ENCODE measurements around the gene ABI3BP.

ABI3BP gene

DNA sequence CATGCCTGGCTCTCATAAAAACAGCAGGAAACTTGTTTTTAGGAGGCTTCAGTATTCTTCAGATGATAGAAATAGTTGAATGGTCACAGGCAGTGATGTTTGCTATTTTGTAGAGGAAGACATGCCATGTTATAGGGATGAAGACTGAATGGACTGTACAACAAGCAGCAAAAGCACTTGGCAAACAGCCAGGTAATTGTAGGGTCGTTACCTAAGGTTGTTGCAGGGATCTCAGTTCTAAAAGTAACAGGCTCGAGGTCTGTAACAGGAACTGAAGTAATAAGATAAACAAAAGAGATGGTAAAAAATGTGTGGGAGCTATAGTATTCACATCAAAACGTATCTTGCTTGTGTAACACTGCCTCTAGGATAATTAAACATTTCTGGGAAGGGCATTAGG is 167.6 kb downstream of the ABI3BP start:
- no peaks in the 10 kb centered on the region for H3K36me3 ChIP-seq (ENCODE audit: insufficient read depth, low read length)
- no peaks in the 10 kb centered on the region for H3K27me3 ChIP-seq (ENCODE audit: control insufficient read depth in 1 of 2, insufficient read depth in 2 of 2, low read length in 2 of 2)
- H3K9me3 ChIP-seq (ENCODE audit: low read length) = no peaks in the 10 kb centered on the region
- H3K27ac ChIP-seq (ENCODE audit: low read depth, low read length) = no peak overlapping the region
- no peaks in the 10 kb centered on the region for H3K4me1 ChIP-seq (ENCODE audit: insufficient read depth, low read length)
- H3K9ac ChIP-seq (ENCODE audit: low read length) = no peak overlapping the region
- no peak overlapping the region for H3K4me3 ChIP-seq (ENCODE audit: low read depth in 1 of 2, low read length in 2 of 2)

DNA sequence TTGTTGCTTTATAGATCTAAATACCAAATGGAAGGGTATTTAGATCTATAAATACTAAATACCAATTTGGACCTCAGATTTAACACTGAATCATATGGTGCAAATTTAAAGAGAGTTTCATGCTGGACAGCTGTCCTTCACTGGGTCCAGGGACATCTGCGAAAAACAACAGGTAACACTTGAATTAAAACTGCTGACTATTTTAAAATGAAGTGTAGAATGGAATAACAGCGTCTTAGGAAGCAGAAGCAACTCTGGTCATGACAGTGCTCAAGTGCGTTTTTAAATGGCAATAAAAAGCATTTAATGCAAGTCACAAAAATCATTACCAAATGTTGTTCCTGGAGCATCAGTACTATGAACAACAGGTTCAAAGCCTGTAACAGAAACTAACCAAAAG is 177.6 kb downstream of the ABI3BP start:
- no peaks in the 10 kb centered on the region for H3K27me3 ChIP-seq (ENCODE audit: control insufficient read depth in 1 of 2, insufficient read depth in 2 of 2, low read length in 2 of 2)
- no peaks in the 10 kb centered on the region for H3K36me3 ChIP-seq (ENCODE audit: insufficient read depth, low read length)
- no peak overlapping the region for H3K27ac ChIP-seq (ENCODE audit: low read depth, low read length)
- H3K9ac ChIP-seq (ENCODE audit: low read length) = no peak overlapping the region
- no peaks in the 10 kb centered on the region for H3K9me3 ChIP-seq (ENCODE audit: low read length)
- no peak overlapping the region for H3K4me3 ChIP-seq (ENCODE audit: low read depth in 1 of 2, low read length in 2 of 2)
- no peaks in the 10 kb centered on the region for H3K4me1 ChIP-seq (ENCODE audit: insufficient read depth, low read length)

DNA sequence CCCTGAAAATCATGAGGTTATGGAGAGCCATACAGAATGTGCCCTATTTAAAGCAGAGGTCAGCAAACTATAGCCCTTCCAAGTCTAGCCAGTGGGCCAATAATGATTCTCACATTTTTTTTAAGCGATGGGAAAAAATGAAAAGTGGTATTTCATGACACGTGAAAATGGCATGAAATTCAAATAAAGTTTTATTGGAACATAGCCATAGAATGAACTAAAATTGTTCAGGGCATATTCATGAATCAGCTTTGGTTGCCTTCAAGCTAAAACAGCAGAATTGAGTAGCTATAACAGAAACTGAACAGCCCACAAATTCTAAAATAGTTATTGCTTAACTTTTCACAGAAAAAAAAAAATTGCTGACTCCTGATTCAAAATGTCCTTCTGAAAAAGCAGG is 179.4 kb downstream of the ABI3BP start:
- Histone ChIP-seq H3K36me3 (ENCODE audit: insufficient read depth, low read length) (no peaks in the 10 kb centered on the region), H3K9me3 (ENCODE audit: low read length) (no peaks in the 10 kb centered on the region), H3K4me1 (ENCODE audit: insufficient read depth, low read length) (no peaks in the 10 kb centered on the region), H3K27ac (ENCODE audit: low read depth, low read length) (no peak overlapping the region), H3K27me3 (ENCODE audit: control insufficient read depth in 1 of 2, insufficient read depth in 2 of 2, low read length in 2 of 2) (no peaks in the 10 kb centered on the region), H3K4me3 (ENCODE audit: low read depth in 1 of 2, low read length in 2 of 2) (no peak overlapping the region), H3K9ac (ENCODE audit: low read length) (no peak overlapping the region)

DNA sequence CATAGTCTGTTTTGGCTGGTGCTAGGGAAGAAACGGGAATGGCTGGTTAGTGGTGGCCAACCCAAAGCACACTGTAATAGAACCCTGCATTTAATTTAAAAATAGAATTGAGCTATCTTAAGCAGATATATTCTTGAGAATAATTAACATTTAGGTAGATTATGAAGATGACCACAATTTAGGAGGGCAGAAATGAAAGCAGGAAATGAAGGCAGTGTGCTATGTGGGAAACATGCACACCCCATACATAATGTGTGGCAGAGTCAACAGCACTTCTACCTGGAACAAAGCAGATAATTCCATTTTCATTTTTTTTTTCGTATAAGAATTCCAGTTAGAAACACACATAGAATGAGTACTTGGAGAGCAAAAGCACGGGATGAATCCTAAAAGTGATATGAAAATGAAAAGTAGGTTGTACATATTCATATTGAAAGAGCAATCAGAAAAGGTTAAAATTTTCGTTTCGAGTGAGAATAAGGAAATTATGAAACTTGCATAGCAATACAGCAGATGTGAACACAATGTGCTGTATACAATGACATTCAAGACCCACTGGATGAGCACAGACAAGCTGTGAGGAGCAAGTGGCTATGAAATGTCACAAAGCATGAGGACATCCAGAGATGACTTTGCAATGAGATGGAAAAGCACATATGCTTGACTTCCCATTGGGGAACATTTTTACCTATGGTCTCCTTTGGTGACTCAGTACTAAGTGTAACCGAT is 181.3 kb downstream of the ABI3BP start:
- Histone ChIP-seq H3K27ac (ENCODE audit: low read depth, low read length) (no peak overlapping the region), H3K9ac (ENCODE audit: low read length) (no peak overlapping the region), H3K36me3 (ENCODE audit: insufficient read depth, low read length) (no peaks in the 10 kb centered on the region), H3K9me3 (ENCODE audit: low read length) (no peaks in the 10 kb centered on the region), H3K4me3 (ENCODE audit: low read depth in 1 of 2, low read length in 2 of 2) (no peak overlapping the region), H3K4me1 (ENCODE audit: insufficient read depth, low read length) (no peaks in the 10 kb centered on the region), H3K27me3 (ENCODE audit: control insufficient read depth in 1 of 2, insufficient read depth in 2 of 2, low read length in 2 of 2) (no peaks in the 10 kb centered on the region)

DNA sequence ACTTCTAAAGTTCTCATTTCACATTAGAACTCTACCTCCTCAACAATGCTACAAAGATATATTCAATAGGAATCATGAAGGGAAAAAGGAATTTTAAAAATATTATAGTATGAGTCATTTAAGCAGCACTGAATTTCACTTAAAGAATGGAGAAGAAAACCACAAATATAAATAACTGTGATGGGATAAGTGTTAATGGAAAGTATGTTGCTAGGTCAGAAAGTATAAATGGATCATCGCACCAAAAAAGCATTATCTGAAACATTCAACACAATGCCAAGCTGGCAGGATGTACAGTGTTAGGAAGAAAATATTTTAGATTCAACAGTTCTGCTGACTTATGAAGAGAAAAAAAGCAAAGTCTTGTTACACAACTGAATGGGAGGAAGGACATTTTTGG is 182.6 kb downstream of the ABI3BP start:
- Histone ChIP-seq H3K36me3 (ENCODE audit: insufficient read depth, low read length) (no peaks in the 10 kb centered on the region), H3K27me3 (ENCODE audit: control insufficient read depth in 1 of 2, insufficient read depth in 2 of 2, low read length in 2 of 2) (no peaks in the 10 kb centered on the region), H3K9ac (ENCODE audit: low read length) (no peak overlapping the region), H3K4me3 (ENCODE audit: low read depth in 1 of 2, low read length in 2 of 2) (no peak overlapping the region), H3K4me1 (ENCODE audit: insufficient read depth, low read length) (no peaks in the 10 kb centered on the region), H3K27ac (ENCODE audit: low read depth, low read length) (no peak overlapping the region), H3K9me3 (ENCODE audit: low read length) (no peaks in the 10 kb centered on the region)

DNA sequence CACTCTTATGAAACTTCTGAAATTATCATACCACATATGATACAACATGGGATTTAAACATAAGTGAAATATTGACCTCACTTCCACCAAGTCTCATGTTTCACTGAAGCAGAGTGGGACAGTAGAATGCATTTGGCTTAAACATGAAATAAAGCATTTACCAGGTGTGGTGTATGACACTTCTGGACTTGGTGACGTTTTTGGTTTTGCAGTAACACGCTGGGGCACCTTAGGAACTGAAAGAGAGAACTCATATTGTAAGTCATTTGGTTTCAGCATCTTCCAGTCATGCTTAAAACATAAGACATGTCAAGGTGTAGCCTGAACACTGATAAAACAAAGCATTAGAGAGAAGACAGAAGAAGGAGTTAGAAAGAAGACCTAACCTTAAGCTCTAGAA is 188.6 kb downstream of the ABI3BP start:
- Histone ChIP-seq H3K36me3 (ENCODE audit: insufficient read depth, low read length) (peaks cover 10% of the 10 kb centered on the region), H3K27me3 (ENCODE audit: control insufficient read depth in 1 of 2, insufficient read depth in 2 of 2, low read length in 2 of 2) (no peaks in the 10 kb centered on the region), H3K9me3 (ENCODE audit: low read length) (no peaks in the 10 kb centered on the region), H3K9ac (ENCODE audit: low read length) (no peak overlapping the region), H3K4me1 (ENCODE audit: insufficient read depth, low read length) (no peaks in the 10 kb centered on the region), H3K4me3 (ENCODE audit: low read depth in 1 of 2, low read length in 2 of 2) (no peak overlapping the region), H3K27ac (ENCODE audit: low read depth, low read length) (no peak overlapping the region)

DNA sequence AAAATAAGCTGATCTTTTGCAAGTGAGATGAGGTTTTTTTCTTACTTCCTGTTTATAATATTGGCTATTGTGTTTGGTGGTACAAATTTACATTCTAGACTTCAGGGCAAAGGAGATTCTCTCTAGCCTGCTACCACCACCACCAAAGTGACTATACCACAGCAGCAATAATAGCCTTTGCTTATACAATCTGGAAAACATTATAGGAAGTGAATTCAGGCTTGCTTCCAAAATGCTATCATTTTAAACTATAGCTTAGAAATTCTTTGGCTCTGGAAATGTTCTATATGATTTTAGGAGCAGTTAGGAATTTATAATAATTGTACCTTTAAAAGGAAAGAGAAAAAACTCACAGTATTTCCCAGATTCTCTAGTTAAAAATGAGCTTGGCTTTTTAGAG is 189.5 kb downstream of the ABI3BP start:
- H3K4me1 ChIP-seq (ENCODE audit: insufficient read depth, low read length) = no peaks in the 10 kb centered on the region
- H3K9ac ChIP-seq (ENCODE audit: low read length) = no peak overlapping the region
- H3K27ac ChIP-seq (ENCODE audit: low read depth, low read length) = no peak overlapping the region
- H3K9me3 ChIP-seq (ENCODE audit: low read length) = no peaks in the 10 kb centered on the region
- no peaks in the 10 kb centered on the region for H3K27me3 ChIP-seq (ENCODE audit: control insufficient read depth in 1 of 2, insufficient read depth in 2 of 2, low read length in 2 of 2)
- H3K4me3 ChIP-seq (ENCODE audit: low read depth in 1 of 2, low read length in 2 of 2) = no peak overlapping the region
- peaks cover 10% of the 10 kb centered on the region for H3K36me3 ChIP-seq (ENCODE audit: insufficient read depth, low read length)

DNA sequence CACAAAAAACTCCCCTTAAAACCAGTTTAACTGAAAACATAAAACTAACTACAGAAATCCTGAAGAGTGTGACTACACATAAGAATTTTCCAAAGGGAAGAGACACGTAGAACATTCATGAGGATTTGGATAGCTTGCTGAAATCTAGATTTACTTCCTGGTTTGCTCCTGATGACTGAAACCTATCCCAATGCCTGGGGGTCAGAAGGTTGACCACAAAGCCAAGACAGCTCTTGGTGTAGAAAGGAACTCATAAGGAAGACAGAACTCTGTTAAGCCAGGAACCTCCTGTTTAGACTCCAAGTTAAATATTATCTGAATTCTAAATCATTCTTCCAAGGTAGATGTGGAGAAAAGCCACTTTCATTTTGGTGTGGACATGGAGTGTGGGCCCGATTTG is 191.1 kb downstream of the ABI3BP start:
- H3K9ac ChIP-seq (ENCODE audit: low read length) = no peak overlapping the region
- no peaks in the 10 kb centered on the region for H3K4me1 ChIP-seq (ENCODE audit: insufficient read depth, low read length)
- no peaks in the 10 kb centered on the region for H3K27me3 ChIP-seq (ENCODE audit: control insufficient read depth in 1 of 2, insufficient read depth in 2 of 2, low read length in 2 of 2)
- no peak overlapping the region for H3K27ac ChIP-seq (ENCODE audit: low read depth, low read length)
- H3K36me3 ChIP-seq (ENCODE audit: insufficient read depth, low read length) = peaks cover 10% of the 10 kb centered on the region
- no peak overlapping the region for H3K4me3 ChIP-seq (ENCODE audit: low read depth in 1 of 2, low read length in 2 of 2)
- no peaks in the 10 kb centered on the region for H3K9me3 ChIP-seq (ENCODE audit: low read length)

DNA sequence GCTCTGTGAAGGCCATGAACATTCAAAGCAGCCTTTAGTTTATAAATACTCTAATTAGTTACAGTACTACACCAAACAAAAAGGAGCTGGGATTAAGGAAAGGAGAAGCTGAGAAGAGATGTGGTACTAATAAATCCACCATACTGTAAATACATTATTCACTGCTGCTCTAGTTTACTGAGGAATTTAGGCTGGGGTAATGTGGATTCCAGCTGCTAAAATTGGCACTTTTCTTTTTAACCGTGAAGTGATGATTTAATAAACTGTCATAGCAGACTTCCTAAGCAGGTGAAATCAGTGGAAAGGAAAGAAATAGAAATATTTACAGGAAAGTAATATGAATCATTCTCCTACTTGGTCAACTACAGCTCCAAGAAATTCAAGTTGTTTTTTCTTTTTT is 195.2 kb downstream of the ABI3BP start:
- no peaks in the 10 kb centered on the region for H3K27me3 ChIP-seq (ENCODE audit: control insufficient read depth in 1 of 2, insufficient read depth in 2 of 2, low read length in 2 of 2)
- no peak overlapping the region for H3K27ac ChIP-seq (ENCODE audit: low read depth, low read length)
- H3K9ac ChIP-seq (ENCODE audit: low read length) = no peak overlapping the region
- no peaks in the 10 kb centered on the region for H3K4me1 ChIP-seq (ENCODE audit: insufficient read depth, low read length)
- no peak overlapping the region for H3K4me3 ChIP-seq (ENCODE audit: low read depth in 1 of 2, low read length in 2 of 2)
- H3K36me3 ChIP-seq (ENCODE audit: insufficient read depth, low read length) = no peaks in the 10 kb centered on the region
- H3K9me3 ChIP-seq (ENCODE audit: low read length) = no peaks in the 10 kb centered on the region

DNA sequence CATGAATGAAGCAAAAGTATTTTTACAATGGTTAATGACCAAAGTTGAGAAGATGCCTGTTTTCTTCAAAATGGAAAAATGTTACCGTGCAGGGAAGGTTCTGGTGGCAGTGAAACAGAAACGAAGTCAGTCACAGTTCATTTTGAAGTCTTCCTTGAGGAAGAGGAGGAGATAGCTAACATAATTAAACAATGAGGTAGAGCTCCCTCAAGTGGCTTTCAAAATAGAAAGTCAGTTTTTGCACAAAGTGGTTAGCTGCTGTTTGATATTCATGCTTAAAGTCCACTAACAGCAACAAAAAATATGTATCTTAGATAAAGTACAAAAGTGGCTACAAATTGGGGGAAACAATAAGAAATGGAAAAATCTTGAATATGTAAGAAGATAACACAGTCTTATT is 196.7 kb downstream of the ABI3BP start:
- H3K9ac ChIP-seq (ENCODE audit: low read length) = no peak overlapping the region
- H3K4me3 ChIP-seq (ENCODE audit: low read depth in 1 of 2, low read length in 2 of 2) = no peak overlapping the region
- no peak overlapping the region for H3K27ac ChIP-seq (ENCODE audit: low read depth, low read length)
- H3K4me1 ChIP-seq (ENCODE audit: insufficient read depth, low read length) = no peaks in the 10 kb centered on the region
- no peaks in the 10 kb centered on the region for H3K36me3 ChIP-seq (ENCODE audit: insufficient read depth, low read length)
- no peaks in the 10 kb centered on the region for H3K9me3 ChIP-seq (ENCODE audit: low read length)
- H3K27me3 ChIP-seq (ENCODE audit: control insufficient read depth in 1 of 2, insufficient read depth in 2 of 2, low read length in 2 of 2) = no peaks in the 10 kb centered on the region

DNA sequence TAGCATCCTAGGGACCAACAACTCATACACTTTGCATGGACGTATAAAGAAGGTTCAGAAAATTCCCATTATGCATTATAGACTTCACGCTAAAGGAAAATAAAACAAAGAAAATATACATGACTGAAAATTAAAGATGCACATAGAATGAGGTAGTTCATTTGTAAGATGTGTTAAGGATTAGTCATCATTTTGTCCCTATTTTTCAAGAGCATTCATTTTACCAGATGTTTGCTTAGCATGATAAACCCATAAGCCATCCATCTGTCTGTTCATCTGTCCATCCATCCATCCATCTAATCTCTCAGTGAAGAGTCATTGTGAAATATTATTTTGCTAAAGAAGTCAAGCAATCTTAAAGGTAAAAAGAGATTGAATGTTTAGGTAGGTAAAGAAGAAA is 203.6 kb downstream of the ABI3BP start:
- no peak overlapping the region for H3K9ac ChIP-seq (ENCODE audit: low read length)
- peaks cover 5% of the 10 kb centered on the region for H3K36me3 ChIP-seq (ENCODE audit: insufficient read depth, low read length)
- no peaks in the 10 kb centered on the region for H3K9me3 ChIP-seq (ENCODE audit: low read length)
- no peaks in the 10 kb centered on the region for H3K27me3 ChIP-seq (ENCODE audit: control insufficient read depth in 1 of 2, insufficient read depth in 2 of 2, low read length in 2 of 2)
- H3K4me3 ChIP-seq (ENCODE audit: low read depth in 1 of 2, low read length in 2 of 2) = no peak overlapping the region
- H3K27ac ChIP-seq (ENCODE audit: low read depth, low read length) = no peak overlapping the region
- H3K4me1 ChIP-seq (ENCODE audit: insufficient read depth, low read length) = no peaks in the 10 kb centered on the region

DNA sequence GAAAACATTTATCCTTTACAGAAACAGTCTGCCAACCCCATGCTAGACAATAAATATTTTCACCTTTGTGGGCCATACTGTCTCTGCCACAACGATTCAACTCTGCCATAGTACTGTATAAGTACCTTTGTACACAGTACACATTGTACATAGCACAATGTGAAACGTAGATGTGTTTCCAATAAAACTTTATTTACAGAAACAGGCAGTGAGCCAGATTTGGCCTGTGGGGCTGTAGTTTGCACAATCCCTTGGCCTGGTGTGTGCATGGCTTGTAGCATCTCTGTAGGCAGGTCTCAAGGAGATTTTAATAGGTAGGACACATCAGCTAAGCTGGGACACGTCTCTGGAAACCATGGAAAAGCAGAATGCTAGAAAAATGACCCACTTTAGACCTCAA is 209.6 kb downstream of the ABI3BP start:
- Histone ChIP-seq H3K27ac (ENCODE audit: low read depth, low read length) (no peak overlapping the region), H3K4me1 (ENCODE audit: insufficient read depth, low read length) (peaks cover 16% of the 10 kb centered on the region), H3K9ac (ENCODE audit: low read length) (no peak overlapping the region), H3K9me3 (ENCODE audit: low read length) (no peaks in the 10 kb centered on the region), H3K4me3 (ENCODE audit: low read depth in 1 of 2, low read length in 2 of 2) (no peak overlapping the region), H3K36me3 (ENCODE audit: insufficient read depth, low read length) (peaks cover 5% of the 10 kb centered on the region), H3K27me3 (ENCODE audit: control insufficient read depth in 1 of 2, insufficient read depth in 2 of 2, low read length in 2 of 2) (no peaks in the 10 kb centered on the region)

Measured in muscle layer of colon (tissue), 2 donors.